ENCODE results near the gene SIPA1L3.

GRCh38 chr19:38093587-38093986, 186.6 kb downstream of the SIPA1L3 start:
- TF ChIP-seq CTCF (IDR thresholded peaks at IDR 0.05; ENCODE audit: low read length): no peak
- no peak for TF ChIP-seq EZH2 (optimal IDR thresholded peaks at IDR 0.05; ENCODE audit: low read depth, low read length)
